Cardiac septum (tissue), 1 donor: ENCODE measurements around the gene KRT20. TPM values are rescaled to one million over a fixed set of nuclear protein-coding genes. Genes with fewer than 3 reads are reported as not detected.
"Not testable (repeated sequence)": the region's sequence is repeated elsewhere in the genome, so short reads cannot be mapped to it uniquely, and the experiment has no call there.

Experiments
- DNase-seq: peaks from one replicate; pipeline ENCODE4 v3.0.0-alpha.2; 2020; ENCODE audit warnings: low spot score
- intact Hi-C: fragments of 100-400 bp; cut with DNase I; formaldehyde crosslinking; loops from one replicate; pipeline ENCODE4 v1.14.0; 2022
- long read RNA-seq: library from polyadenylated mRNA; unstranded; transcript quantifications from one replicate; pipeline ENCODE4 v2.0.0, GENCODE V29; 2021
- total RNA-seq: library from RNA; stranded (reverse); fragmentation: NEBNext Ultra II Directional; extraction: Animal tissue kit (Norgen Biotek cat#: 25700); gene quantifications from one replicate; pipeline ENCODE4 v1.2.1, GENCODE V29; 2021
- donor health status: DM: no; HTN: no; CAD: no.

The KRT20 gene
- total RNA-seq = not detected
- long read RNA-seq = 0 reads

GRCh38 chr17:40884708-40885512 lies at the start of gene KRT20:
Gene KRT20, minus strand, starts transcription at chr17:40885242. Its CDS starts 57 bp downstream, at chr17:40885185.
- intact Hi-C loops = no loop called here
- no peak for DNase-seq

GRCh38 chr17:40932608-40933007 lies 47.6 kb upstream of the KRT20 start:
- intact Hi-C loops = no loop called here
- no peak for DNase-seq

- DNase-seq = no peak
- intact Hi-C loops = no loop called here
Measured at GRCh38 chr17:40931311-40931710, 46.3 kb upstream of the KRT20 start.

- no peak for DNase-seq
- intact Hi-C loops = no loop called here
Measured at GRCh38 chr17:40926341-40926740, 41.3 kb upstream of the KRT20 start.

GRCh38 chr17:40922239-40922638 lies 37.2 kb upstream of the KRT20 start:
- DNase-seq = no peak
- intact Hi-C loops = no loop called here

- no peak for DNase-seq
- intact Hi-C loops = no loop called here
Measured at GRCh38 chr17:40921026-40921425, 36.0 kb upstream of the KRT20 start.

- DNase-seq = not testable (repeated sequence)
Measured at GRCh38 chr17:40917116-40917515, 32.1 kb upstream of the KRT20 start.

GRCh38 chr17:40916366-40916765 lies 31.3 kb upstream of the KRT20 start:
- intact Hi-C loops = no loop called here

More at GRCh38 chr17:40917116-40917515, 32.1 kb upstream of the KRT20 start:
- intact Hi-C loops = not testable (repeated sequence)

GRCh38 chr17:40915721-40916256 lies 30.7 kb upstream of the KRT20 start:
- intact Hi-C loops = no loop called here
- no peak for DNase-seq

More at GRCh38 chr17:40916366-40916765, 31.3 kb upstream of the KRT20 start:
- no peak for DNase-seq

- DNase-seq = no peak
- intact Hi-C loops = no loop called here
Measured at GRCh38 chr17:40915199-40915661, 30.2 kb upstream of the KRT20 start.

- DNase-seq = no peak
- intact Hi-C loops = no loop called here
Measured at GRCh38 chr17:40914075-40914855, 29.2 kb upstream of the KRT20 start.

GRCh38 chr17:40912486-40913210 lies 27.6 kb upstream of the KRT20 start:
- intact Hi-C loops = no loop called here
- no peak for DNase-seq

- intact Hi-C loops = no loop called here
- DNase-seq = no peak
Measured at GRCh38 chr17:40910441-40910841, 25.4 kb upstream of the KRT20 start.

GRCh38 chr17:40909755-40910154 lies 24.7 kb upstream of the KRT20 start:
- intact Hi-C loops = loop anchor here (2.0 to 5.0 kb wide), 4 partner anchors 413 to 753 kb away; no protein-coding TSS in a partner anchor
- no peak for DNase-seq

- peak; percentile 82 for DNase-seq
- intact Hi-C loops = loop anchor here (2.0 to 5.0 kb wide), 4 partner anchors 413 to 753 kb away; no protein-coding TSS in a partner anchor
Measured at GRCh38 chr17:40909351-40909750, 24.3 kb upstream of the KRT20 start.

GRCh38 chr17:40906613-40907012 lies 21.6 kb upstream of the KRT20 start:
- intact Hi-C loops = loop anchor here (5.0 kb wide), 2 partner anchors 416 to 756 kb away; no protein-coding TSS in a partner anchor

GRCh38 chr17:40905370-40905769 lies 20.3 kb upstream of the KRT20 start:
- intact Hi-C loops = loop anchor here (5.0 kb wide), 2 partner anchors 417 to 757 kb away; no protein-coding TSS in a partner anchor
- no peak for DNase-seq

More at GRCh38 chr17:40906613-40907012, 21.6 kb upstream of the KRT20 start:
- DNase-seq = no peak

- DNase-seq = no peak
- intact Hi-C loops = no loop called here
Measured at GRCh38 chr17:40903129-40903847, 18.2 kb upstream of the KRT20 start.

- no peak for DNase-seq
- intact Hi-C loops = no loop called here
Measured at GRCh38 chr17:40902498-40902897, 17.5 kb upstream of the KRT20 start.
